HCT116 (cell line): ENCODE results near the gene CIZ1. TPM values are rescaled to one million over a fixed set of nuclear protein-coding genes. Genes with fewer than 3 reads are reported as not detected.

ENCODE experiments used
- ATAC-seq: fragments of 200-7000 bp; cut with Tn5 transposase; 2 replicates; pipeline ENCODE4 v1.9.1; 2020; ENCODE audit warnings: mild to moderate bottlenecking, moderate library complexity
- BruUV-seq: library from RNA; stranded (reverse); fragments of 400-500 nt; replicated peaks from 2 replicates; lab custom pipeline; 2021; lab: Mats Ljungman, UMichigan
- CTCF ChIA-PET: fragments of 300-600 bp; sonication (Branson Sonifier 250); formaldehyde crosslinking; loops from one replicate; lab custom pipeline; 2021; ENCODE audit warnings: antibody characterized with exemption; lab: Charles Lee
- POLR2A ChIA-PET: fragments of 300-600, 350-600 bp; sonication (Branson Sonifier 250); formaldehyde crosslinking; loops from one replicate; lab custom pipeline; 2021; ENCODE audit warnings: antibody characterized with exemption; lab: Charles Lee
- RAD21 ChIA-PET, 2 experiments: fragments of 300-600 bp; sonication (Branson Sonifier 250); formaldehyde crosslinking; loops; one replicate each; lab custom pipeline; 2023; ENCODE audit warnings: low total read pairs in 2 of 2; ENCODE audit not compliant: uncharacterized antibody in 2 of 2, unreplicated experiment in 2 of 2, low non-redundant PET in 1 of 2; lab: Charles Lee
- DNase-seq: peaks from one replicate; pipeline ENCODE4 v3.0.0-alpha.2; 2010; ENCODE audit warnings: low read depth, low spot score
- H2AFZ ChIP-seq: fragments of 200-600 bp; shearing (Covaris generic), sonication (generic); 2 replicates; pipeline ENCODE4 v1.6.1; 2017; ENCODE audit warnings: low read depth, mixed run types, mixed read lengths, antibody characterized with exemption, low read length; ENCODE audit not compliant: poor library complexity, severe bottlenecking
- H3K27ac ChIP-seq: 2 replicates; pipeline ENCODE4 v1.5.1; 2012; ENCODE audit warnings: low read depth, low read length
- H3K27me3 ChIP-seq: fragments of 200-600 bp; sonication (generic); 2 replicates; pipeline ENCODE4 v1.6.1; 2016; ENCODE audit warnings: mixed run types, low read length, mixed read lengths; ENCODE audit not compliant: insufficient read depth
- H3K36me3 ChIP-seq, 2 experiments: fragments of 200-500 bp in 1 of 2; fragments of 200-600 bp in 1 of 2; sonication (Bioruptor generic) in 1 of 2; sonication (generic) in 1 of 2; 2 replicates each; pipeline versions ENCODE4 v1.5.1 to v1.6.1; 2014 to 2016; ENCODE audit warnings: low read length in 2 of 2, inconsistent platforms in 1 of 2, mixed read lengths in 1 of 2, mixed run types in 1 of 2; ENCODE audit not compliant: insufficient read depth in 2 of 2, control insufficient read depth in 1 of 2
- H3K4me1 ChIP-seq, 2 experiments: fragments of 200-600 bp in 1 of 2; sonication (generic) in 1 of 2; 2 replicates each; pipeline versions ENCODE4 v1.5.1 to v1.6.1; 2012 to 2017; ENCODE audit warnings: low read length in 2 of 2, inconsistent platforms in 1 of 2, mild to moderate bottlenecking in 1 of 2, mixed read lengths in 1 of 2, mixed run types in 1 of 2, moderate library complexity in 1 of 2; ENCODE audit not compliant: insufficient read depth in 2 of 2, control insufficient read depth in 1 of 2
- H3K4me2 ChIP-seq: fragments of 200-600 bp; sonication (generic); 2 replicates; pipeline ENCODE4 v1.6.1; 2017; ENCODE audit warnings: mixed run types, low read length, mixed read lengths
- H3K4me3 ChIP-seq, 2 experiments: fragments of 200-600 bp in 1 of 2; sonication (generic) in 1 of 2; replicated peaks in 1 of 2; 2 replicates each; pipeline ENCODE4 v1.5.1; 2011 to 2016; ENCODE audit warnings: low read length in 2 of 2, control low read depth in 1 of 2, low read depth in 1 of 2, mild to moderate bottlenecking in 1 of 2, mixed read lengths in 1 of 2, mixed run types in 1 of 2
- H3K79me2 ChIP-seq: fragments of 200-600 bp; sonication (generic); 2 replicates; pipeline ENCODE4 v1.6.1; 2017; ENCODE audit warnings: mild to moderate bottlenecking, mixed run types, low read length, moderate library complexity, mixed read lengths; ENCODE audit not compliant: insufficient read depth
- H3K9ac ChIP-seq: fragments of 200-600 bp; sonication (generic); 2 replicates; pipeline ENCODE4 v1.6.1; 2016; ENCODE audit warnings: low read length, mixed read lengths
- H3K9me2 ChIP-seq: fragments of 200-600 bp; sonication (generic), shearing (Covaris generic); 2 replicates; pipeline ENCODE4 v1.6.1; 2017; ENCODE audit warnings: mixed run types, mild to moderate bottlenecking, moderate library complexity; ENCODE audit not compliant: insufficient read depth
- H3K9me3 ChIP-seq, 2 experiments: fragments of 200-500 bp in 1 of 2; fragments of 200-600 bp in 1 of 2; sonication (Bioruptor generic) in 1 of 2; sonication (generic) in 1 of 2; 2 replicates each; pipeline ENCODE4 v1.6.1; 2014 to 2017; ENCODE audit warnings: low read length in 2 of 2, mixed read lengths in 2 of 2, inconsistent platforms in 1 of 2, low read depth in 1 of 2, mild to moderate bottlenecking in 1 of 2, mixed run types in 1 of 2, moderate library complexity in 1 of 2; ENCODE audit not compliant: control insufficient read depth in 1 of 2, insufficient read depth in 1 of 2
- H4K20me1 ChIP-seq: fragments of 200-600 bp; sonication (generic), shearing (Covaris generic); 2 replicates; pipeline ENCODE4 v1.6.1; 2017; ENCODE audit warnings: mixed run types, mild to moderate bottlenecking, moderate library complexity; ENCODE audit not compliant: insufficient read depth
- EGR1 ChIP-seq: IDR thresholded peaks from 2 replicates; pipeline ENCODE4 v1.6.1; 2012; ENCODE audit warnings: low read depth
- EZH2phosphoT487 ChIP-seq: fragments of 200-600 bp; IDR thresholded peaks from 2 replicates; pipeline ENCODE4 v1.6.1; 2018; ENCODE audit warnings: antibody characterized with exemption, borderline replicate concordance
- intact Hi-C: fragments of 100-400 bp; cut with micrococcal nuclease; formaldehyde crosslinking; loops from 2 replicates; pipeline ENCODE4 v1.10.0; 2022
- total RNA-seq: library from RNA; stranded (reverse); gene quantifications from one replicate; pipeline ENCODE4 v1.2.1, GENCODE V29; 2021; ENCODE audit not compliant: unreplicated experiment
- TF ChIP-seq, protein P1 (sequence below): IDR thresholded peaks from 2 replicates; pipeline ENCODE4 v1.6.1; 2012; ENCODE audit warnings: low read depth
- TF ChIP-seq, protein P2 (sequence below): IDR thresholded peaks from 2 replicates; pipeline ENCODE4 v1.6.1; 2012
- TF ChIP-seq, protein P3 (sequence below): IDR thresholded peaks from 2 replicates; pipeline ENCODE4 v1.6.1; 2012

CIZ1 gene
- total RNA-seq, 1 experiment from 2014 or later = 144 TPM

DNA sequence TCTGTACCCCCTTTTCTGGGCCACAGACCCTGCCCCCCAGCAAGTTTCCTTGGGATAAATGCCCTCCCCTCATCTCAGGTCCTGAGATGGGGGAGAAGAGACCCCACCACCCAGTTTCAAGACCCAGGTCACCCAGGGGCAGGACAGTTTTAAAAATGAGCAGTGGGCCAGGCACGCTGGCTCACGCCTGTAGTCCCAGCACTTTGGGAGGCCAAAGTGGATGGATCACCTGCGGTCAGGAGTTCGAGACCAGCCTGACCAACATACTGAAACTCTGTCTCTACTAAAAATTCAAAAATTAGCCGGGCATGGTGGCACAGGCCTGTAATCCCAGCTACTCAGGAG lies 69.9 kb downstream of the CIZ1 start:
- CTCF ChIA-PET = no interaction called here

DNA sequence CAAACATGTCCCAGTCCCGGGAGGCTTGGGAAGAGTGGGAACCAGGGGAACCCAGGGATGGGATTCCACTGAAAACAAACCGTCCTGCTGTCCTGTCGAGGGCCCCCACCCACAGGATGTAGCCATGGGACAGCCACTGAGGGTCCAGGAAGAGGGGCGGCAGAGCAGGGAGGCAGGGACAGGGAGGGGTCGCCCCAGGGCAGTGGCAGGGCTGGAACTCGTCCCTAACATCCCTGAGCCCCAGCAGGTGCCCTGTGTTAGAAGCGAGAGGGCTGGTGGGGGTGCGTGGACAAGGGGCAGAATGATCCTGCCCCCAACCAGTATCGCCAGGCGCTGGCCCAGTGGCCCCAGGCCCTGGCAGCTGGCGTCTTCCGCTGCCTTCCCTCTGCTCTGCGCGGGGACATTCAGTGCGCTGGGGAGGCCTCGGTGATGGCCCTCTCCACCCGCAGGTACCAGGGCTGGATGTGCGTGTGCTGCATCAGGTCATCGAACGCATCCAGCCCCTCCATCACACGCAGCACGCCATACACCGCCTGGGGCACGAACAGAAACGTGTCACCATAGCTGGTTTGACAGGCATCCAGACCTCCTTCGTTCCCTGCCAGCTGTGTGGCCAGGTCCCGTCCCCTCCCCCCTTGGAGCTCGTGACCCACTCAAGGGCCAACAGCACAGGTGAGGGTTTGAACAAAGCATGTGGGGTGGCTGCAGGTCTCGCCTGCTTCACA lies 70.5 kb downstream of the CIZ1 start:
- Histone ChIP-seq H3K9me3 (no peaks in the 10 kb centered on the region), H3K4me3 (no peak overlapping the region), H3K4me2 (no peak overlapping the region), H3K36me3 (peaks cover 6 to 30% of the 10 kb centered on the region in 2 experiments; a peak in 3 of 4 replicates)
- POLR2A ChIA-PET = no interaction called here
- CTCF ChIA-PET = no interaction called here
- intact Hi-C loops = no loop called here
- TF ChIP-seq, protein P1, sequence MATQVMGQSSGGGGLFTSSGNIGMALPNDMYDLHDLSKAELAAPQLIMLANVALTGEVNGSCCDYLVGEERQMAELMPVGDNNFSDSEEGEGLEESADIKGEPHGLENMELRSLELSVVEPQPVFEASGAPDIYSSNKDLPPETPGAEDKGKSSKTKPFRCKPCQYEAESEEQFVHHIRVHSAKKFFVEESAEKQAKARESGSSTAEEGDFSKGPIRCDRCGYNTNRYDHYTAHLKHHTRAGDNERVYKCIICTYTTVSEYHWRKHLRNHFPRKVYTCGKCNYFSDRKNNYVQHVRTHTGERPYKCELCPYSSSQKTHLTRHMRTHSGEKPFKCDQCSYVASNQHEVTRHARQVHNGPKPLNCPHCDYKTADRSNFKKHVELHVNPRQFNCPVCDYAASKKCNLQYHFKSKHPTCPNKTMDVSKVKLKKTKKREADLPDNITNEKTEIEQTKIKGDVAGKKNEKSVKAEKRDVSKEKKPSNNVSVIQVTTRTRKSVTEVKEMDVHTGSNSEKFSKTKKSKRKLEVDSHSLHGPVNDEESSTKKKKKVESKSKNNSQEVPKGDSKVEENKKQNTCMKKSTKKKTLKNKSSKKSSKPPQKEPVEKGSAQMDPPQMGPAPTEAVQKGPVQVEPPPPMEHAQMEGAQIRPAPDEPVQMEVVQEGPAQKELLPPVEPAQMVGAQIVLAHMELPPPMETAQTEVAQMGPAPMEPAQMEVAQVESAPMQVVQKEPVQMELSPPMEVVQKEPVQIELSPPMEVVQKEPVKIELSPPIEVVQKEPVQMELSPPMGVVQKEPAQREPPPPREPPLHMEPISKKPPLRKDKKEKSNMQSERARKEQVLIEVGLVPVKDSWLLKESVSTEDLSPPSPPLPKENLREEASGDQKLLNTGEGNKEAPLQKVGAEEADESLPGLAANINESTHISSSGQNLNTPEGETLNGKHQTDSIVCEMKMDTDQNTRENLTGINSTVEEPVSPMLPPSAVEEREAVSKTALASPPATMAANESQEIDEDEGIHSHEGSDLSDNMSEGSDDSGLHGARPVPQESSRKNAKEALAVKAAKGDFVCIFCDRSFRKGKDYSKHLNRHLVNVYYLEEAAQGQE = no peak
- TF ChIP-seq, protein P2, sequence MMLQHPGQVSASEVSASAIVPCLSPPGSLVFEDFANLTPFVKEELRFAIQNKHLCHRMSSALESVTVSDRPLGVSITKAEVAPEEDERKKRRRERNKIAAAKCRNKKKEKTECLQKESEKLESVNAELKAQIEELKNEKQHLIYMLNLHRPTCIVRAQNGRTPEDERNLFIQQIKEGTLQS = no peak
- TF ChIP-seq, protein P3, sequence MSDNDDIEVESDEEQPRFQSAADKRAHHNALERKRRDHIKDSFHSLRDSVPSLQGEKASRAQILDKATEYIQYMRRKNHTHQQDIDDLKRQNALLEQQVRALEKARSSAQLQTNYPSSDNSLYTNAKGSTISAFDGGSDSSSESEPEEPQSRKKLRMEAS = no peak
- no peak for TF ChIP-seq EZH2phosphoT487
- TF ChIP-seq EGR1 = no peak
- TF ChIP-seq, all 23 proteins: peak for 0
- no TSS peak for BruUV-seq
- Histone ChIP-seq H3K27ac (no peak overlapping the region), H3K9ac (no peak overlapping the region), H4K20me1 (peaks cover 9% of the 10 kb centered on the region; the same call in 1 of the 2 replicates), H3K27me3 (no peaks in the 10 kb centered on the region), H3K4me1 (peaks cover 7 to 18% of the 10 kb centered on the region in 2 experiments), H3K79me2 (peaks cover 23% of the 10 kb centered on the region), H3K9me2 (no peaks in the 10 kb centered on the region), H2AFZ (no peak overlapping the region)
- DNase-seq (no peak), ATAC-seq (no peak)
- RAD21 ChIA-PET = no interaction called here

More for the DNA sequence above, 69.9 kb downstream of the CIZ1 start:
- Histone ChIP-seq H3K27me3 (no peaks in the 10 kb centered on the region), H3K27ac (no peak overlapping the region), H3K9ac (no peak overlapping the region), H4K20me1 (peaks cover 9% of the 10 kb centered on the region; the same call in 1 of the 2 replicates), H3K4me2 (no peak overlapping the region), H3K36me3 (peaks cover 6 to 30% of the 10 kb centered on the region in 2 experiments; a peak in 3 of 4 replicates), H3K79me2 (peaks cover 28% of the 10 kb centered on the region), H3K4me3 (no peak overlapping the region), H3K9me2 (no peaks in the 10 kb centered on the region), H2AFZ (no peak overlapping the region), H3K4me1 (peaks cover 12 to 23% of the 10 kb centered on the region in 2 experiments), H3K9me3 (no peaks in the 10 kb centered on the region)
- BruUV-seq = no TSS peak
- RAD21 ChIA-PET = no interaction called here
- TF ChIP-seq EZH2phosphoT487 = no peak
- ATAC-seq = no peak
- DNase-seq = no peak
- POLR2A ChIA-PET = no interaction called here
- intact Hi-C loops = no loop called here
